ENCODE results near the gene NIPA2.
"Not testable (repeated sequence)": the region's sequence is repeated elsewhere in the genome, so short reads cannot be mapped to it uniquely, and the experiment has no call there.

GRCh38 chr15:22807831-22808230 is 30.6 kb upstream of the NIPA2 start:
- not testable (repeated sequence) for TF ChIP-seq CTCF (IDR thresholded peaks at IDR 0.05; ENCODE audit: low read length); EZH2 (optimal IDR thresholded peaks at IDR 0.05; ENCODE audit: low read depth, low read length)
